ENCODE data around the gene PRPSAP2.
"Not testable (repeated sequence)": the region's sequence is repeated elsewhere in the genome, so short reads cannot be mapped to it uniquely, and the experiment has no call there.

GRCh38 chr17:18821430-18821829, 36.5 kb upstream of the PRPSAP2 start:
- TF ChIP-seq CTCF, POLR2A (IDR thresholded peaks at IDR 0.05): not testable (repeated sequence)

All from gastroesophageal sphincter (tissue), 3 donors.